HG03039 (cell line): ENCODE measurements around the gene KRTAP10-5.

Source experiments
- ATAC-seq: cut with Tn5 transposase; IDR thresholded peaks from one replicate; pipeline ENCODE4 v1.9.1; 2021; ENCODE audit warnings: mild to moderate bottlenecking, moderate library complexity; ENCODE audit not compliant: unreplicated experiment

Gene KRTAP10-5

DNA sequence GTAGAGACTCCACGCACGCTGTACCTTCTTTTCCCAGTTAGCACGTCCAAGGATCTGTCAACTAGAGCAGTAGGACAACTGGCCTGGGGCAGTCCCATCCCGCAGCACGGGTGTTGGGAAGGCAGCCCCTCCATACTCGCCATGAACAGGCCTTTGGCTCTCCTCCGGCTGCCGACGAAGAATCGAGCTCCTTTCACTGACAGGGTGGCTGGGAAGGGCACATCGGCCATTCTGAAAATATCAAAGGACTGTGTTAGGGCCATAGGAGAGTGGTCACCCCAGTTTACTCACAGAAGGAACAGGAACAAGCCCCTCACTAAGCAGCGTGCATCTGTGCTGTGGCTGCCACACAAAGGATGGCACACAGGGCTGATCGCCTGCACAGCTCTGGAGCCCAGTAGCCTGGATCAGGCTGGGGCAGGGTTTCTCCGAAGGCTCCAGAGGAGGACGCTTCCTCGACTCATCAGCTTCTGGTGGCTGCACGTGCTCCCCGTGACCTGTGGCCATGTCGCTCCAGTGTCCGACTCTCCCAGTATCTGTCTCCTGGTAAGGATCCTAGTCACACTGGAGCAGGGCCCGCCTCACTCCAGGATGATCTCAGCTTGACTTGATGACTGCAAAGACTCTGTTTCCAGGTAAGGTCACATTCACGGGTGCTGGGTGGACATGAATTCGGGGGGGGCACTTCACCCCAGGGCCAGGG is 49.4 kb downstream of the KRTAP10-5 start:
- no peak for ATAC-seq

DNA sequence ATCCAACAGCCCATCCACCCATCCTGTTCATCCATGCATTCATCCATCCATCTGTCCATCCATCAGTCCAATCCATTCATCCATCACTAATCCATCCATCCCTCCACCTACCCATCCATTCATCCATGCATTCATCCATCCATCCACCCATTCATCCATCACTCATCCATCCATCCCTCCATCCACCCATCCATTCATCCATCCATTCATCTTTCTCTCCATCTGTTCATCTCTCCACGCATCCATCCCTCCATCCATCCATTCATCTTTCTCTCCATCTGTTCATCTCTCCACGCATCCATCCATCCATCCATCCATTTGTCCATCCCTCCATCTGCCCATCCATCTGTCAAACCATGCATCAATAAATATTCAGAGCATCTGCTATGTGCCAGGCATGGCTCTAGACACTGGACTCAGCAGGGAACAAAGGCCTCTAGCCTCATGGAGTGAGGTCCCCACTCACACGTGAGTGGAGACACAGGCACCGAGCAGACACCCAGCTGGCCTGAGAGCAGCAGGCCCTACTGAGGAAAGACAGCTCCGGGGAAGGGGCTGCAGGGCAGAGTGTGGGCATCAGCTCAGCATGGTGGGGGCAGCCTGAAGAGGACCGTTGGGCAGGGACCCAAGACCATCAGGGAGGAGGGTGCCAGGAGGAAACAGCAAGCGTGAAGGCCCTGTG is 50.0 kb downstream of the KRTAP10-5 start:
- no peak for ATAC-seq

DNA sequence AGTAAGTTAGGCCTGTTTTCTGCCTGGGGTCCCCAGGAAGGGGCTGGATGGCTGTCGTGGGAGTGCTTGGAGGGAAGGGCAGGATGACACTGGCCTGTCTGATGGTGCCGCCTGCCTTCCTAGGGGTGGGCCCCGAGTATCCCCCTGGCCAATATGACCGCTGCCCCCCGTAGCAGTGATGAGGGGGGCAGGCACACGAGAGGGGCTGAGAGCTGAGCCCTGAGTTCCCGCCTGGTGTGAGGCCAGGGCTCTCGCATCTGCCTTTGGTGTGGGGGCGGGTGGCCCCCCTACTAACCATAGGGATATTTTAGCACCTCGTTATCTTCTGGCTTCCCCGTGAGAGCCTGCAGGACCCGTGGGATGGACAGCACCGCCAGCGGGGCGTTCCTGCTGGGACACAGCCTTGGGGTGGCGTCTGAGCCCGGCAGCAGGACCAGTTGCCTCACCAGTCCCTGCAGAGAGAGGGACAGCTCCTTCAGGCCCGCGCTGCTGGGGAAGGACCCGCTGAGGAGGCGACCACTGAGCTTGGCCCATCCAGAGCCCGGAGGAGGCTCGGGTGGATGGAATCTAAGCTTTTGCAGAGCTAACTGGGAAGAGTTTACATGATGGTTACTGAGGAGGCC is 50.8 kb downstream of the KRTAP10-5 start:
- ATAC-seq: no peak
